ENCODE results near the gene PIP4K2C.

Gene PIP4K2C

GRCh38 chr12:57622293-57623245, 31.6 kb downstream of the PIP4K2C start:
- no peak for TF ChIP-seq CTCF (IDR thresholded peaks at IDR 0.05; ENCODE audit: control extremely low read depth, extremely low read depth, low read depth, missing control alignments)
- DNase-seq (ENCODE audit: extremely low spot score): peak; percentile 16
- CTCF ChIA-PET: interaction anchor here (0.7 to 8.9 kb wide), 22 partner anchors 8 to 170 kb away, joined by 3 to 155 read pairs (median 4); partner anchors contain the start of genes ARHGEF25, CYP27B1, GLI1 and PIP4K2C
- POLR2A ChIA-PET: no interaction called here

- TF ChIP-seq CTCF (IDR thresholded peaks at IDR 0.05; ENCODE audit: control extremely low read depth, extremely low read depth, low read depth, missing control alignments): no peak
- no peak for DNase-seq (ENCODE audit: extremely low spot score)
- CTCF ChIA-PET: interaction anchor here (1.4 to 8.9 kb wide), 8 partner anchors 9 to 170 kb away, joined by 3 to 155 read pairs (median 7); partner anchors contain the start of gene PIP4K2C
- POLR2A ChIA-PET: no interaction called here
Measured at GRCh38 chr12:57623385-57623784, 32.4 kb downstream of the PIP4K2C start.

- no peak for TF ChIP-seq CTCF (IDR thresholded peaks at IDR 0.05; ENCODE audit: control extremely low read depth, extremely low read depth, low read depth, missing control alignments)
- no peak for DNase-seq (ENCODE audit: extremely low spot score)
- POLR2A ChIA-PET: no interaction called here
- CTCF ChIA-PET: interaction anchor here (1.2 to 8.9 kb wide), 5 partner anchors 9 to 171 kb away, joined by 3 to 155 read pairs (median 6); partner anchors contain the start of gene B4GALNT1
Measured at GRCh38 chr12:57623811-57624390, 32.9 kb downstream of the PIP4K2C start.

GRCh38 chr12:57624441-57625220, 33.6 kb downstream of the PIP4K2C start:
- CTCF ChIA-PET: interaction anchor here (0.7 to 8.9 kb wide), 7 partner anchors 8 to 166 kb away, joined by 3 to 155 read pairs (median 5); partner anchors contain the start of genes B4GALNT1 and GLI1
- POLR2A ChIA-PET: interaction anchor here (0.6 kb wide), 1 partner anchor 31 kb away, joined by 6 read pairs; no protein-coding TSS in a partner anchor
- no peak for TF ChIP-seq CTCF (IDR thresholded peaks at IDR 0.05; ENCODE audit: control extremely low read depth, extremely low read depth, low read depth, missing control alignments)
- DNase-seq (ENCODE audit: extremely low spot score): no peak

GRCh38 chr12:57625261-57626032, 34.5 kb downstream of the PIP4K2C start:
- CTCF ChIA-PET: interaction anchor here (0.7 to 8.9 kb wide), 8 partner anchors 7 to 167 kb away, joined by 3 to 155 read pairs (median 4); partner anchors contain the start of genes B4GALNT1 and GLI1

More at GRCh38 chr12:57625261-57626032, 34.5 kb downstream of the PIP4K2C start:
- no peak for DNase-seq (ENCODE audit: extremely low spot score)
- TF ChIP-seq CTCF (IDR thresholded peaks at IDR 0.05; ENCODE audit: control extremely low read depth, extremely low read depth, low read depth, missing control alignments): no peak
- POLR2A ChIA-PET: interaction anchor here (0.6 kb wide), 1 partner anchor 32 kb away, joined by 6 read pairs; no protein-coding TSS in a partner anchor

All from GM10248 (cell line).